Stomach smooth muscle (tissue), 2 donors: ENCODE data around the gene CIAO1.
A peak's percentile ranks its signal among the peaks of the same experiment; 100 is the strongest.

Source experiments
- H3K27ac ChIP-seq: one replicate; pipeline ENCODE4 v1.7.0; 2013; ENCODE audit warnings: mild to moderate bottlenecking, low read length, inconsistent platforms
- H3K27me3 ChIP-seq, 2 donors: one replicate each; pipeline ENCODE4 v1.7.0; 2013; ENCODE audit warnings: low read length in 2 of 2; ENCODE audit not compliant: insufficient read depth in 2 of 2, control insufficient read depth in 1 of 2
- H3K36me3 ChIP-seq, 2 donors: one replicate each; pipeline ENCODE4 v1.7.0; 2013; ENCODE audit warnings: low read length in 2 of 2; ENCODE audit not compliant: control insufficient read depth in 2 of 2, insufficient read depth in 2 of 2
- H3K4me1 ChIP-seq: one replicate; pipeline ENCODE4 v1.7.0; 2013; ENCODE audit warnings: low read length; ENCODE audit not compliant: control insufficient read depth, insufficient read depth
- H3K4me3 ChIP-seq, 2 donors: one replicate each; pipeline ENCODE4 v1.7.0; 2013; ENCODE audit warnings: low read length in 2 of 2
- H3K9ac ChIP-seq, 2 donors: one replicate each; pipeline ENCODE4 v1.7.0; 2013; ENCODE audit warnings: low read length in 2 of 2, mild to moderate bottlenecking in 1 of 2
- H3K9me3 ChIP-seq, 2 donors: one replicate each; pipeline ENCODE4 v1.7.0; 2013; ENCODE audit warnings: low read length in 2 of 2; ENCODE audit not compliant: control insufficient read depth in 2 of 2
- donor health status: healthy.
- donor health status: Pancreatic carcinoma.

The CIAO1 gene

DNA sequence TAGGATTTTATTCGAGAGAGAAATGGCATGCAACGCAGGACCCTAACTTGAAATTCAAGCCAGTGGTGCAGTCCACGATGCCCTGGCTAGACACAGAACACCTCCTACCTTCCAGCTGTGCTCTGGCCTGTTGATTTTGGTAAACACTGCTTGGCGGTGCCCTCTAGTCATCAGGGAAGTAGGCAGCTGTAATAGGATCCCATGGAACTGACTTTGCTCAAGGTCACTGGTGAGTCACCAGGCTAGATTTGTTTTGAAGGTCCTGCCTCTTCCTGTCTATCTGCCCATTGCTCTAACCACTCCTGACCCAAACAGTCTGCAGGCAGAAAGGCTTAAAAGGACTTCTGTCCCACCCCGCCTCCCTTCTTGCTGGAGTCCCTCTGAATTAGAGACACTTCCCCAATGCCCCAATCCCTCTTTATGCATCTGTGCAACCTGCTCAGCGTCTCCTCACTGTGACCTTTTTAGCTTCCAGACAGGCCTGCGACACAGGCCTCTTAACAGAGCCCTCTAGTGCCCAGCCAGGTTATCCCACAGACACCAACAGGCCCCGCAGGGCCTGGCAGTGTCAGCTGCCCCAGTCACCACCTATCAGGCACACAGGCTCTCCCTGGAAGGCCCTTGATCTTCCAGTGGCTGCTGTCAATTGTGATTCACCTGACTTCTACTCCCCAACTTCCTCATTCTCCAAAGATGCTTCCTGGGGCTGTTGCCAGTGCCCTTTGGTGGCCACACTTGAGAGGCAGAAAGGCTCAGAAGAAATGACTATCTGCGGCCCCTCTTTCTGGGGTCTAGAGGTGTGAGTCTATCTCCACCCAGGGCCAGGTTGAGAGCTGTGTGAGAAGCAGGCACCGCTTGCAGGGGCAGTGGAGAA, 5.4 kb upstream of the CIAO1 start:
- no peaks in the 10 kb centered on the region for H3K9me3 ChIP-seq
- H3K27ac ChIP-seq = peak overlapping the region; percentile 76
- H3K36me3 ChIP-seq = peaks cover 7 to 16% of the 10 kb centered on the region in 2 donors
- H3K4me1 ChIP-seq = peaks cover 57% of the 10 kb centered on the region
- H3K4me3 ChIP-seq = peak overlapping the region; percentile 32 to 35
- H3K9ac ChIP-seq = peak overlapping the region; percentile 13 to 42
- H3K27me3 ChIP-seq = no peaks in the 10 kb centered on the region

DNA sequence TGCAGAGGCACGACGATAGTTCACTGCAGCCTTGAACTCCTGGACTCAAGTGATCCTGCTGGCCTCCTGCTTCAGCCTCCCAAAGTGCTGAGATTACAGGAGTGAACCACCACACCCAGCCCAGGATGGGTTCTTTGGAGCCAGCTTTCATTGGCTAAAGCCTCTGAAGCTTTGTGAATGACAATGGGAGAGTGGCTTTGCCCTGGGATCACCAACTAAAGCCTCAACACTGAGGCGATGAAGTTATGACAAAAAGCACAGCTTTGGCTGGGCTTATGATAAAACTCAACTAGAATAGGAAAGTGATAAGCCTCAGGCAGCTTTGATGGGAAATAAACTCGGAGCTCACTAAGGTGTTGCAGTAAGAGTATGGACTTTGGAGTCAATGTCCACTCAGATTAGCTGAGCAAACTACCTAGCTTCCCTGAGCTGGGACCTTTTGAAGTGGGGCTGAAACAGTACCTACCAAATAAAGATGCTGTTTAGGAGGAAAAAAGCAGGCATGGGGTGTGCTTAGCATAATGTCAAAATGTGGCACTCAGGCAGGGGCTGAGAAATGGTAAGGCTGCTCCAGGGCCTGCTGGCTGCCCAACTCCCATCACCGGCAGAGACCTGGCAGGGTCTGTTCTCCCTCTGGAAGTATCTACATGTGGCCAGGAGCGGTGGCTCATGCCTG, 4.6 kb upstream of the CIAO1 start:
- no peak overlapping the region for H3K9ac ChIP-seq
- no peaks in the 10 kb centered on the region for H3K9me3 ChIP-seq
- H3K36me3 ChIP-seq = peaks cover 7 to 16% of the 10 kb centered on the region in 2 donors
- peak overlapping the region; percentile 76 for H3K27ac ChIP-seq
- no peaks in the 10 kb centered on the region for H3K27me3 ChIP-seq
- peaks cover 57% of the 10 kb centered on the region for H3K4me1 ChIP-seq
- H3K4me3 ChIP-seq = no peak overlapping the region

- no peak overlapping the region for H3K4me3 ChIP-seq
- no peaks in the 10 kb centered on the region for H3K27me3 ChIP-seq
- H3K4me1 ChIP-seq = peaks cover 64% of the 10 kb centered on the region
- H3K9ac ChIP-seq = no peak overlapping the region
- no peaks in the 10 kb centered on the region for H3K9me3 ChIP-seq
- peaks cover 7 to 17% of the 10 kb centered on the region in 2 donors for H3K36me3 ChIP-seq
- H3K27ac ChIP-seq = no peak overlapping the region
Observed at GRCh38 chr2:96262306-96262705, 3.7 kb upstream of the CIAO1 start.

DNA sequence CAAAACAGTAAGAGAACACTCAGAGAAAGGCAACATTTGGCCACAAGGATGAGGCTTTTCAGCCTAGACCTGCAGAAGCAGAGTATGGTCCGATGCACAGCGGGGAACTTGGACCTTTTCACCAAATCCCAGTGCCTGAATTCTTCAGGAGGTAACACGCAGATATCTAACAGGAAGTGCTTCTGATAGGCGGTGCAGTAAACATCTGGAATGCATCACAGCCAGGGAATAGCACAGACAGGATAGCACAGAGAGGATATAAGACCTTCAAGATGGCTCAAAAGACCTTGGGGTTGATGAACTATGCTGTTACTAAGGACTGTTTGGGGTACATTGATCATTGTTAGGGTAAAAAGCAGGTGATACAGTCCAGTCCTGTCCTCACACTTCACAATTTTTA, 1.9 kb upstream of the CIAO1 start:
- no peaks in the 10 kb centered on the region for H3K9me3 ChIP-seq
- peak overlapping the region; percentile 80 to 97 for H3K4me3 ChIP-seq
- peak overlapping the region in 1 of 2 donors; percentile 86 for H3K9ac ChIP-seq
- H3K36me3 ChIP-seq = peaks cover 13 to 26% of the 10 kb centered on the region in 2 donors
- H3K27ac ChIP-seq = no peak overlapping the region
- H3K27me3 ChIP-seq = no peaks in the 10 kb centered on the region
- H3K4me1 ChIP-seq = peaks cover 57% of the 10 kb centered on the region

- H3K4me3 ChIP-seq = peak overlapping the region; percentile 80 to 97
- no peak overlapping the region for H3K27ac ChIP-seq
- peak overlapping the region; percentile 86 to 87 for H3K9ac ChIP-seq
- H3K4me1 ChIP-seq = peaks cover 50% of the 10 kb centered on the region
- H3K9me3 ChIP-seq = no peaks in the 10 kb centered on the region
- H3K36me3 ChIP-seq = peaks cover 11 to 28% of the 10 kb centered on the region in 2 donors
- H3K27me3 ChIP-seq = no peaks in the 10 kb centered on the region
Observed at GRCh38 chr2:96264656-96265348, 1.2 kb upstream of the CIAO1 start.

- Histone ChIP-seq H3K27me3 (no peaks in the 10 kb centered on the region), H3K27ac (peak overlapping the region; percentile 89), H3K9ac (peak overlapping the region; percentile 86 to 87), H3K9me3 (no peaks in the 10 kb centered on the region), H3K4me3 (peak overlapping the region; percentile 80 to 97), H3K4me1 (peaks cover 44% of the 10 kb centered on the region), H3K36me3 (peaks cover 11 to 30% of the 10 kb centered on the region in 2 donors)
Observed at GRCh38 chr2:96265349-96265839, 631 bp upstream of the CIAO1 start.

DNA sequence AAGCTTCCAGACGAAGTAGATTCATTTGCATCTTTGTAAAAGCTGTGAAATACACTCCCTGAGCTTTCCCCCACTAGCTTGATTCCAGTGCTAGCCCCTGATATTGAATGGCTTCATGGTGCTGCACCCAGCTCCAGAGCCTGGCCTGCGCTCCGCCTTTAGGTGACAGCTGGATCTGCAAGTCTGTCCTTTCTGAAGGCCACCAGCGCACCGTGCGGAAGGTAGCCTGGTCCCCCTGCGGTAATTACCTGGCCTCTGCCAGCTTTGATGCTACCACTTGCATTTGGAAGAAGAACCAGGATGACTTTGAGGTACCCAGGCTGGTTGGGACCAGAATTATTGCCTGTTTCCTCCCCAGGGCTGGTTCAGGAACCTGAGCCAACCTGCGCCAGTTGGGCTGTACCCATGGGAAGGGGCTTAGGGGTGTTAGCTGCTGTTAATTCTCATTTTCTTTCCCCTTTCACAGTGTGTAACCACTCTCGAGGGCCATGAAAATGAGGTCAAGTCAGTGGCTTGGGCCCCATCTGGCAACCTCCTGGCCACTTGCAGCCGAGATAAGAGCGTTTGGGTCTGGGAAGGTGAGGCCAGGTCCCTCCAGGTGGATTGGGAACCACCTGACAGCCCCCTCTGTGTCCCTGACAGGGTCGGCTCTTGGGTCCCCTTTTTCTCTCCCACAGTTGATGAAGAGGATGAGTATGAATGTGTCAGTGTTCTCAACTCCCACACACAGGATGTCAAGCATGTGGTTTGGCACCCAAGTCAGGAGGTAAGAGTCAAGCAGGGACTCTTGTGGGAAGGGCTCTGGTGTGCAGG, 1.3 kb downstream of the CIAO1 start:
- no peak overlapping the region for H3K27ac ChIP-seq
- H3K9ac ChIP-seq = peak overlapping the region; percentile 13 to 91

GRCh38 chr2:96271995-96272394, 6.0 kb downstream of the CIAO1 start:
- Histone ChIP-seq H3K9ac (no peak overlapping the region), H3K4me1 (peaks cover 7% of the 10 kb centered on the region), H3K27ac (no peak overlapping the region), H3K9me3 (no peaks in the 10 kb centered on the region), H3K27me3 (no peaks in the 10 kb centered on the region), H3K4me3 (no peak overlapping the region), H3K36me3 (peaks cover 50 to 57% of the 10 kb centered on the region in 2 donors)

More for the DNA sequence above, 1.3 kb downstream of the CIAO1 start:
- peak overlapping the region in 1 of 2 donors; percentile 97 for H3K4me3 ChIP-seq
- no peaks in the 10 kb centered on the region for H3K27me3 ChIP-seq
- H3K4me1 ChIP-seq = peaks cover 29% of the 10 kb centered on the region
- H3K9me3 ChIP-seq = no peaks in the 10 kb centered on the region
- H3K36me3 ChIP-seq = peaks cover 21 to 41% of the 10 kb centered on the region in 2 donors

GRCh38 chr2:96273763-96274162, 7.7 kb downstream of the CIAO1 start:
- Histone ChIP-seq H3K36me3 (peaks cover 62% of the 10 kb centered on the region in 2 donors), H3K4me3 (no peak overlapping the region), H3K27me3 (no peaks in the 10 kb centered on the region), H3K4me1 (no peaks in the 10 kb centered on the region), H3K9me3 (no peaks in the 10 kb centered on the region), H3K27ac (no peak overlapping the region), H3K9ac (no peak overlapping the region)
